GM12864 (cell line): ENCODE data around the gene MTHFD1L.
"Not testable (repeated sequence)": the region's sequence is repeated elsewhere in the genome, so short reads cannot be mapped to it uniquely, and the experiment has no call there.

Experiments
- DNase-seq: peaks from one replicate; pipeline ENCODE4 v3.0.0-alpha.2; 2011; ENCODE audit warnings: low read depth
- H3K4me3 ChIP-seq: 2 replicates; pipeline ENCODE4 v1.5.1; 2011; ENCODE audit warnings: mild to moderate bottlenecking, low read depth, low read length, control low read depth
- TF ChIP-seq, protein P1 (sequence below): IDR thresholded peaks from 2 replicates; pipeline ENCODE4 v1.5.1; 2011; ENCODE audit warnings: low read depth, mild to moderate bottlenecking, moderate library complexity, low read length, control low read depth, inconsistent platforms; ENCODE audit errors: missing control alignments

MTHFD1L gene

DNA sequence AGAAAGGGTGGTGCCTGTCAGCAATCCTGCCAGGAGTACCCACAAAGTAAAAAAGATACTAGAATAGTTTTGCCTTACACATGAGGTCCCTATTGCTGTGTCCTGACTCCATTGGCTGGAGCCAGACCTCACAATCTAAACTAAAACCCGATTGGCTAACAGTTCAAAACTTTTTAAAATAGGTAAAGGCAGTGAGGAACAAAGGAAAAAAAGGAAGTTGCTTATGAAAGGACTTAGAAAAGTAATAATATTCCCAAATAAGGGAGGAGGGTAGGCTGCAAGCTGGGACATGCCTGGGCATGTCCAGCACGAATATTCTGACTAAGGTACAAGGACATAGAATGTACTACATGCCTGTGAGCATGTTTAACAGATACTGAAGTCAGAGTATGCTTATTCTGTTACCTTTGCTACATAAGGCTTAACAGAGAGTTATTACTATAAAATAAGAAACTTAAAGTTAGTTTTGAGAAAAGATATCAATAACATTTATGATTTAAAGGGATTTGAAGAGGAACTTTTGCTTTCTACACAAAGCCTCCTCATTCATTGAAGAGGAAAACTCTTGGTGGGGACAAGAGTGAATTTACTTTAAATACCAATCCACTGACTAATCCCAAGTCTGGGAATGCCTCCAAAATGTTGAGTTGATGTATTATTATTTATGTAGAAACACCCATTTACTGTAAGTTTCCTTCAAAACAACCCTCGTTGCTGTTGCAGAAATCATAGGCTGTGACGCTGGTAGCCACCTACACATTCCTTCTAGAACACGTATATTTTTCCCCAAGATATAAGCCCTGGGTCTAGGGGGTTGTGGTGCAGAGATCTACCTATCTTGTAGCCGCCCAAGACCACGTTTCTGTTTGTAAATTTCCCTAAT is 8.2 kb upstream of the MTHFD1L start:
- H3K4me3 ChIP-seq: no peak overlapping the region
- DNase-seq: no peak
- TF ChIP-seq, protein P1, sequence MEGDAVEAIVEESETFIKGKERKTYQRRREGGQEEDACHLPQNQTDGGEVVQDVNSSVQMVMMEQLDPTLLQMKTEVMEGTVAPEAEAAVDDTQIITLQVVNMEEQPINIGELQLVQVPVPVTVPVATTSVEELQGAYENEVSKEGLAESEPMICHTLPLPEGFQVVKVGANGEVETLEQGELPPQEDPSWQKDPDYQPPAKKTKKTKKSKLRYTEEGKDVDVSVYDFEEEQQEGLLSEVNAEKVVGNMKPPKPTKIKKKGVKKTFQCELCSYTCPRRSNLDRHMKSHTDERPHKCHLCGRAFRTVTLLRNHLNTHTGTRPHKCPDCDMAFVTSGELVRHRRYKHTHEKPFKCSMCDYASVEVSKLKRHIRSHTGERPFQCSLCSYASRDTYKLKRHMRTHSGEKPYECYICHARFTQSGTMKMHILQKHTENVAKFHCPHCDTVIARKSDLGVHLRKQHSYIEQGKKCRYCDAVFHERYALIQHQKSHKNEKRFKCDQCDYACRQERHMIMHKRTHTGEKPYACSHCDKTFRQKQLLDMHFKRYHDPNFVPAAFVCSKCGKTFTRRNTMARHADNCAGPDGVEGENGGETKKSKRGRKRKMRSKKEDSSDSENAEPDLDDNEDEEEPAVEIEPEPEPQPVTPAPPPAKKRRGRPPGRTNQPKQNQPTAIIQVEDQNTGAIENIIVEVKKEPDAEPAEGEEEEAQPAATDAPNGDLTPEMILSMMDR: no peak

DNA sequence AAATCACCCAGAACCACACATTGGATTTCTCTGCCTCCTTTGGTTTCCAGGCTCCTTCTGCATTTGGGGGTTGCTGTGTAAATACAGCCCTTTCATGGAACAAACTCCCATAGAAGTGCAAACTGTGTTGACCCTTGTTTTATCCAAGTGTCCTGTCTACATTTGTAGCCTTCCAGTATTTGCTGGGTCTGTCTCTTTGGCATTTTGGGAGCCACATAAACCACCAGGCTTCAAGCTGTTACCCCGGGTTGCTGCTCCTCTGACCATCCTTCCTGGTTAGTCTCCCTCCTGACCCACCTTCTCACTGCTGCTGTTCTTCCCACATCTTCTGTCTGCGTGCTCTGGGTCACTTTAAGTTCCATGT is 7.6 kb upstream of the MTHFD1L start:
- H3K4me3 ChIP-seq: no peak overlapping the region
- TF ChIP-seq, protein P1: no peak
- no peak for DNase-seq

DNA sequence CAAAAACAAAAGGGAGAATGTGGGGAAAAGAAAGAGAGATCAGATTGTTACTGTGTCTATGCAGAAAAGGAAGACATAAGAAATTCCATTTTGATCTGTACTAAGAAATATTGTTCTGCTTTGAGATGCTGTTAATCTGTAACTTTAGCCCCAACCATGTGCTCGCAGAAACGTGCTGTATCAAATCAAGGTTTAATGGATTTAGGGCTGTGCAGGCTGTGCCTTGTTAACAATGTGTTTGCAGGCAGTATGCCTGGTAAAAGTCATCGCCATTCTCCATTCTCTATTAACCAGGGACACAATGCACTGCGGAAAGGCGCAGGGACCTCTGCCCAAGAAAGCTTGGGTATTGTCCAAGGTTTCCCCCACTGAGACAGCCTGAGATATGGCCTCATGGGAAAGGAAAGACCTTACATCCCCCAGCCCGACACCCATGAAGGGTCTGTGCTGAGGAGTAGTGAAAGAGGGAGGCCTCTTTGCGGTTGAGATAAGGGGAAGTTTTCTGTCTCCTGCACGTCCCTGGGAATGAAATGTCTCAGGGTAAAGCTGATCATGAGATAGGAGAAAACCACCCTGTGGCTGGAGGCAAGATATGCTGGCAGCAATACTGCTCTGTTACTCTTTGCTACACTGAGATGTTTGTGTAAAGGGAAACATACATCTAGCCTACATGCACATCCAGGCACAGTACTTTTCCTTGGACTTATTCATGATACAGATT is 3.9 kb upstream of the MTHFD1L start:
- DNase-seq, H3K4me3 ChIP-seq: not testable (repeated sequence)

DNA sequence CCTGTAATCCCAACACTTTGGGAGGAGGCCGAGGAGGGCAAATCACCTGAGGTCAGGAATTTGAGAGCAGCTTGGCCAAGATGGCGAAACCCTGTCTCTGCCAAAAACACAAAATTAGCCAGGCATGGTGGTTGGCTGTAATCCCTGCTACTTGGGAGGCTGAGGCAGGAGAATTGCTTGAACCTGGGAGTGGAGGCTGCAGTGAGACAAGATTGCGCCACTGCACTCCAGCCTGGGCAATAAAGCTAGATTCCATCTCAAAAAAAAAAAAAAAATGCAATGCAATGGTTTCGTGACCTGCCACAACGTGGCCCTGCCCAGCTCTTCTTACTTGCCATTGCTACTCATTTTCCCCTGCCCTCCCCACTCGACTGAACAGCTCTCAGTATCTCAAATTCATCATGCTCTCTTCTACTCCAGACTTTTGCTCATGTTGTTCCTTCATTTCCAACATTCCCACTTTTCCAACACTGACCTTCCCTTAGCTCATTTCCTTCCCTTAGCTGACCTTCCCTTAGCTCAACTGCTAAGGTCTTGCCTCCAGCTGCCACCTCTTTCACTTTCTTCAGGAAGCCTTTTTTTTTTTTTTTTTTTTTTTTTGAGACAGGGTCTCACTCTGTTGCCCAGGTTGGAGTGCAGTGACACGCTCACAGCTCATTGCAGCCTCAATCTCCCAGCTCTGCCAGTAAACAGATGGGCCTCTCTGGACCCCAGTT is 2.1 kb upstream of the MTHFD1L start:
- DNase-seq: no peak
- no peak overlapping the region for H3K4me3 ChIP-seq
- TF ChIP-seq, protein P1: no peak

DNA sequence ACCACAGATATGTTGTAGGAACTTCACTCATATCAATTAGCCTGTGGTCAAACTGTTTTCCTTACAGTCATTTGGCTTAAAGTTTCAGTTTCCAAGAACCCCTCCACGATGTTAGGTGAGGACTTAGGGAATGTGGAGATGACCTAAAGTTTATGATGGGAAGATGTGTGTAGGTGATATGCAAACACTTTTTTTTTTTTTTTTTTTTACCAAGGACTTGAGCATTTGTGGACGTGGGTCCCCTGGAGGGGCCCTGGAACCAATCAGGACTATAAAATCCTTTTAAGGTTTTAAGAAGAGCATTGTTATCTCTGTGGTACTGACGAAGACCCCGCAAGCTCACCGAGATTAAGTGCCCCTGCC is 478 bp upstream of the MTHFD1L start:
- TF ChIP-seq, protein P1: no peak
- no peak for DNase-seq
- H3K4me3 ChIP-seq: peak overlapping the region; percentile 88

DNA sequence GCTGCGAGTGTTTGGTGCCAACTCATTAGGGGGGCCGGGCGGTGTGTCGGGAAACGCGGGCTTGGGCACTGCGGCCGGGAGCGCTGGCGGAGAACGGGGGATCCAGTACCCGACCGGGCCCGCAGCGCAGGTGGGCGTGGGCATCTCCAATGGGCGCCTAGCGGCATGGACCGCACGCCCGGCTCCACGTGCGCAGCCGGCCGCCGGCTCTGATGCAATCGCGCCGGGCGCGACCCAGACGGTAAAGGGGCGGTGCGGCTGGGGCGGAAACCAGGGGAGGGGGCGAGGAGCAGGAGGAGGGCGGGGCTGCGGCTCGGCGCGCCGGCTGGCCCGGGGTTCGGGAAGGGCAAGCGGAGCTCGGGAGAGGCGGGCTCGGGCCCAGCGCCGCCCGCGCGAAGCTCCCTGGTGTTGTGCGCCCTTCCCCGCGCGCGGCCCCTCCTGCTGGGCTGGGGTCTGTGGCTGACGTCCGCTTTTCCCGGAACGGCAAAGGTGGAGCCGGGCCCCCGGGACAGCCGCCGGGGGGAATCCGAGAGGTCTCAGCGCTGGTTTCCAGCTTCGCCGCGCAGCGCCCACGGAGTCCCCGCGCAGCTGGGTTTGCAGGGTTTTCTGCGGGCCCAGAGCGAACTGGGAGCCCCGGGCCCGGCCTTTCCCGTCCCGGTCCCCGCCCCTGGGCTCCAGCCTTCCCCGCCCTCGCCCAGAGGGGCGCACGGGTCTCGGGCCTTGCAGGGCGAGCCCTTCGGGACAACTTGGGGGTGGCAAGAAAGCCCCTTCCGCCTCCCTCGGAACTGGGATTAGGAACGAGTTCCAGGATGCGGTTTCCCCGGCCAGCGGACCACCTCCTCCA is 867 bp downstream of the MTHFD1L start:
- TF ChIP-seq, protein P1: no peak
- DNase-seq: peak; percentile 34
- peak overlapping the region; percentile 88 for H3K4me3 ChIP-seq
